ENCODE data around the gene FAM13C. TPM values are rescaled to one million over a fixed set of nuclear protein-coding genes. Genes with fewer than 3 reads are reported as not detected.
"Not testable (repeated sequence)": the region's sequence is repeated elsewhere in the genome, so short reads cannot be mapped to it uniquely, and the experiment has no call there.

Gene FAM13C
- total RNA-seq, 1 experiment from 2014 or later: 1.8 TPM

GRCh38 chr10:59234816-59235429 lies 127.4 kb downstream of the FAM13C start:
- Histone ChIP-seq H3K4me3 (ENCODE audit: insufficient read depth, low read depth, low read length) (no peak overlapping the region), H3K36me3 (replicated peaks; ENCODE audit: control insufficient read depth, insufficient read depth, low read length) (no peaks in the 10 kb centered on the region), H3K27me3 (ENCODE audit: control insufficient read depth, insufficient read depth, low read length) (no peaks in the 10 kb centered on the region)
- peak; percentile 4 for DNase-seq

GRCh38 chr10:59234194-59234593 lies 128.2 kb downstream of the FAM13C start:
- Histone ChIP-seq H3K4me3 (ENCODE audit: insufficient read depth, low read depth, low read length) (no peak overlapping the region), H3K27me3 (ENCODE audit: control insufficient read depth, insufficient read depth, low read length) (no peaks in the 10 kb centered on the region), H3K36me3 (replicated peaks; ENCODE audit: control insufficient read depth, insufficient read depth, low read length) (no peaks in the 10 kb centered on the region)
- no peak for DNase-seq

DNA sequence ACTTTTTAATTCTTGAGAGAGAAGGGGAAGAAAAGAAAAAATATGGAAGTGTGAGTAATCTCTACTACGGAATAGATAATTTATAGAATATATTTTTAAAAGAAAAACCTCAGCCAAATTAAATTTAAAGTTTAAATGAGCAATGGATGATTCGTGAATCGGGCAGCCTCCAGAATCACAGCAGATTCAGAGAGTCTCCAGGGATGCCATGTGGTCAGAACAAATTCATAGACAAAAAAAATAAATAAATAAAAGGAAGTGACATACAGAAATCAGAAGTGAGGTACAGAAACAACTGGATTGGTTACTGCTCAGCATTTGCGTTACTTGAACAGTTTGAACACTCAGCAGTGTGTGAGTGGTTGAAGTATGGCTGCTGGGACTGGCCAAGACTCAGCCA lies 132.9 kb downstream of the FAM13C start:
- H3K4me3 ChIP-seq (ENCODE audit: insufficient read depth, low read depth, low read length): no peak overlapping the region
- no peaks in the 10 kb centered on the region for H3K27me3 ChIP-seq (ENCODE audit: control insufficient read depth, insufficient read depth, low read length)
- no peak for DNase-seq
- no peaks in the 10 kb centered on the region for H3K36me3 ChIP-seq (replicated peaks; ENCODE audit: control insufficient read depth, insufficient read depth, low read length)

GRCh38 chr10:59227136-59227673 lies 135.1 kb downstream of the FAM13C start:
- H3K27me3 ChIP-seq (ENCODE audit: control insufficient read depth, insufficient read depth, low read length): no peaks in the 10 kb centered on the region
- no peak for DNase-seq
- no peaks in the 10 kb centered on the region for H3K36me3 ChIP-seq (replicated peaks; ENCODE audit: control insufficient read depth, insufficient read depth, low read length)
- H3K4me3 ChIP-seq (ENCODE audit: insufficient read depth, low read depth, low read length): no peak overlapping the region

- Histone ChIP-seq H3K27me3 (ENCODE audit: control insufficient read depth, insufficient read depth, low read length) (no peaks in the 10 kb centered on the region), H3K4me3 (ENCODE audit: insufficient read depth, low read depth, low read length) (no peak overlapping the region)
- no peak for DNase-seq
These were observed 137.1 kb downstream of the FAM13C start for GRCh38 chr10:59225211-59225610.

DNA sequence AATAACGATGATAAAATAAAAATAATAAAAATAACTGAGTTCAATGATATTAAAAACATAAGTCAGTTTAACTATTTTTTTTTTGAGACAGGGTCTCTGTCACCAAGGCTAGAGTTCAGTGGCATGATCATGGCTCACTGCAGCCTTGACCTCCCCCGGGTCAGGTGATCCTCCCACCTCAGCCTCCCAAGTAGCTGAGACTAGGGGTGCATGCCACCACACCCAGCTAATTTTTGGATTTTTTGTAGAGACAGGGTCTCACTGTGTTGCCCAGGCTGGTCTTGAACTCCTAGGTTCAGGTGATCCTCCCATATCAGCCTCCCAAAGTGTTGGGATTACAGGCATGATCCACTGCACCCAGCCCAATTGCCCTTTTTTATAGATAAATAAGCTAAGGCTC lies 138.8 kb downstream of the FAM13C start:
- not testable (repeated sequence) for H3K36me3 ChIP-seq (replicated peaks; ENCODE audit: control insufficient read depth, insufficient read depth, low read length); H3K27me3 ChIP-seq (ENCODE audit: control insufficient read depth, insufficient read depth, low read length); DNase-seq; H3K4me3 ChIP-seq (ENCODE audit: insufficient read depth, low read depth, low read length)

More at GRCh38 chr10:59225211-59225610, 137.1 kb downstream of the FAM13C start:
- no peaks in the 10 kb centered on the region for H3K36me3 ChIP-seq (replicated peaks; ENCODE audit: control insufficient read depth, insufficient read depth, low read length)

DNA sequence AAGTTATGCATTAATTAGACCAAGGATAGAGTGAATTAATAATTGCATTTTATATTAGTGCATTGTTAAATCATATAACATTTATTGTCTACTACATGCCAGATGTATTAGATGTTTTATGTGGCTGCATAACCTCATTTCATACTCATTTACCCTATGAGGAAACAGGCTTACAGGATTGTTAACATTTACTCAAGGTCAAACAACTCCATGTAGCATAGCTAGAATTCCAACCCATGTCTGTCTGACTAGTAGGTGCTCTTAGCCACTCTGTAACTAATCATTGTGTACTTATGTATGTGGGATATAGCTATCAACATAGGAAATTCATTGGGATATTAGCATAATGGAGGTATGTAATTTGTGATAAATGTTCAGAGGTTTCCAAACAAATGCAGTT lies 139.6 kb downstream of the FAM13C start:
- H3K36me3 ChIP-seq (replicated peaks; ENCODE audit: control insufficient read depth, insufficient read depth, low read length): no peaks in the 10 kb centered on the region
- H3K4me3 ChIP-seq (ENCODE audit: insufficient read depth, low read depth, low read length): no peak overlapping the region
- no peak for DNase-seq
- H3K27me3 ChIP-seq (ENCODE audit: control insufficient read depth, insufficient read depth, low read length): no peaks in the 10 kb centered on the region

- no peaks in the 10 kb centered on the region for H3K27me3 ChIP-seq (ENCODE audit: control insufficient read depth, insufficient read depth, low read length)
- DNase-seq: no peak
- no peak overlapping the region for H3K4me3 ChIP-seq (ENCODE audit: insufficient read depth, low read depth, low read length)
- no peaks in the 10 kb centered on the region for H3K36me3 ChIP-seq (replicated peaks; ENCODE audit: control insufficient read depth, insufficient read depth, low read length)
These were observed 146.0 kb downstream of the FAM13C start for GRCh38 chr10:59216178-59216869.

- H3K4me3 ChIP-seq (ENCODE audit: insufficient read depth, low read depth, low read length): no peak overlapping the region
- H3K27me3 ChIP-seq (ENCODE audit: control insufficient read depth, insufficient read depth, low read length): no peaks in the 10 kb centered on the region
- H3K36me3 ChIP-seq (replicated peaks; ENCODE audit: control insufficient read depth, insufficient read depth, low read length): no peaks in the 10 kb centered on the region
- DNase-seq: no peak
These were observed 148.2 kb downstream of the FAM13C start for GRCh38 chr10:59214160-59214559.

GRCh38 chr10:59212301-59212798 lies 150.0 kb downstream of the FAM13C start:
- no peak for DNase-seq
- H3K27me3 ChIP-seq (ENCODE audit: control insufficient read depth, insufficient read depth, low read length): no peaks in the 10 kb centered on the region
- no peak overlapping the region for H3K4me3 ChIP-seq (ENCODE audit: insufficient read depth, low read depth, low read length)
- no peaks in the 10 kb centered on the region for H3K36me3 ChIP-seq (replicated peaks; ENCODE audit: control insufficient read depth, insufficient read depth, low read length)

DNA sequence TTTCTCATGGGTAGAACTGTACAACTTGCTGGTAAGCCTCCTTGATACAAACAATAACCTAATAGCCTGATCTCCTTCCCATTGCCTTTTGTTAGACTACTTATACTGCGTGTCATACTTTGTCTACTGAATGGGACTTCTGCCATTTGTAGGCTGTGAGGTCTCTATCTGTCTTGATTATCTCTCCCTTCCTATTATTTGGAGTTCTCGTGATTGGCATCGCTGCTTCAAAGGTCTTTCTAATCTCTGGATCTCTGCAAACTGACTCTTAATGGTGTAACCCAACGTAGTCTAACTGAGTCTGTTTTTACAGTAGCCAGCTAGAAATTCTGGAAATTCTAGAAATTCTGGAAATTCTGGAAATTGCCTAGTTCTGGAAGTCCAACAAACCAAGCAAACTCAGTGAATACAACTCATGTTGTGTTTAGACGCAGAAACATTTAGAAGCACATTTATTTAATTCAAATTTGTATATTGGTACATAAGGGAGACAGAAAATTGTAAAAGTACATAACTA lies 156.1 kb downstream of the FAM13C start:
- no peak for DNase-seq
- Histone ChIP-seq H3K36me3 (replicated peaks; ENCODE audit: control insufficient read depth, insufficient read depth, low read length) (no peaks in the 10 kb centered on the region), H3K4me3 (ENCODE audit: insufficient read depth, low read depth, low read length) (no peak overlapping the region), H3K27me3 (ENCODE audit: control insufficient read depth, insufficient read depth, low read length) (no peaks in the 10 kb centered on the region)

Other genes starting within 250 kb of the FAM13C start
- gene PHYHIPL, start 185.9 kb downstream of the FAM13C start, total RNA-seq (2014; rRNA removed; shearing (Covaris generic)): not detected in 2 replicates

Measured in H7 (cell line).